NCI-H2227 (cell line): ENCODE data around the gene PLD1.
"Not testable (repeated sequence)": the region's sequence is repeated elsewhere in the genome, so short reads cannot be mapped to it uniquely, and the experiment has no call there.

Experiments used
- DNase-seq: peaks from one replicate; lab custom pipeline; 2025; ENCODE audit not compliant: unreplicated experiment; lab: John Stamatoyannopoulos, UW

The PLD1 gene

GRCh38 chr3:171809861-171810628 is at the start of gene PLD1:
Gene PLD1, minus strand, starts transcription at chr3:171810483. Its CDS starts 72,432 bp downstream, at chr3:171738051.
- peak; percentile 68 for DNase-seq

GRCh38 chr3:171858770-171859169 is 48.5 kb upstream of the PLD1 start:
- not testable (repeated sequence) for DNase-seq

GRCh38 chr3:171854649-171855305 is 44.5 kb upstream of the PLD1 start:
- peak; percentile 2 for DNase-seq

GRCh38 chr3:171851660-171852058 is 41.4 kb upstream of the PLD1 start:
- no peak for DNase-seq

- DNase-seq: no peak
These were observed 40.8 kb upstream of the PLD1 start for GRCh38 chr3:171850960-171851659.

GRCh38 chr3:171850320-171850959 is 40.2 kb upstream of the PLD1 start:
- DNase-seq: no peak

GRCh38 chr3:171849617-171850319 is 39.5 kb upstream of the PLD1 start:
- no peak for DNase-seq

GRCh38 chr3:171847595-171848259 is 37.4 kb upstream of the PLD1 start:
- no peak for DNase-seq

GRCh38 chr3:171847133-171847532 is 36.9 kb upstream of the PLD1 start:
- DNase-seq: no peak

- no peak for DNase-seq
These were observed 36.3 kb upstream of the PLD1 start for GRCh38 chr3:171846597-171846996.

- DNase-seq: no peak
These were observed 35.4 kb upstream of the PLD1 start for GRCh38 chr3:171845481-171846284.

GRCh38 chr3:171844873-171845272 is 34.6 kb upstream of the PLD1 start:
- DNase-seq: no peak

GRCh38 chr3:171842864-171843518 is 32.7 kb upstream of the PLD1 start, which contains the start of gene TMEM212:
Gene TMEM212, plus strand, starts transcription at chr3:171843349. Its CDS starts 35 bp downstream, at chr3:171843384.
- no peak for DNase-seq

GRCh38 chr3:171841620-171842000 is 31.3 kb upstream of the PLD1 start:
- DNase-seq: no peak

GRCh38 chr3:171840811-171841619 is 30.7 kb upstream of the PLD1 start:
- no peak for DNase-seq

GRCh38 chr3:171840445-171840810 is 30.1 kb upstream of the PLD1 start:
- DNase-seq: no peak

- DNase-seq: no peak
These were observed 29.0 kb upstream of the PLD1 start for GRCh38 chr3:171839270-171839669.

- DNase-seq: peak; percentile 56
These were observed 28.0 kb upstream of the PLD1 start for GRCh38 chr3:171838218-171838720.
